Gastrocnemius medialis (tissue), 4 donors: Measurements from ENCODE around the gene MRPS22. TPM values are rescaled to one million over a fixed set of nuclear protein-coding genes. Genes with fewer than 3 reads are reported as not detected.

Source experiments
- ATAC-seq, 2 donors: fragments of 150-250 bp; one replicate each; pipeline ENCODE4 v1.9.1; 2016
- DNase-seq, 2 donors: peaks; one replicate each; pipeline ENCODE4 v3.0.0-alpha.2; 2019
- H3K27ac ChIP-seq, 4 donors: fragments of 200-600 bp; sonication (generic); 1 replicate in 1 of 4; 2 replicates in 3 of 4; pipeline ENCODE4 v1.5.1; 2016 to 2018; ENCODE audit warnings: mild to moderate bottlenecking in 2 of 4, moderate library complexity in 1 of 4
- H3K27me3 ChIP-seq, 3 donors: fragments of 200-600 bp; sonication (generic) in 2 of 3; 1 replicate in 1 of 3; 2 replicates in 2 of 3; pipeline versions ENCODE4 v1.5.1 to v1.6.0; 2016 to 2019; ENCODE audit warnings: mild to moderate bottlenecking in 1 of 3, moderate library complexity in 1 of 3
- H3K36me3 ChIP-seq, 2 donors: fragments of 200-600 bp; sonication (generic) in 1 of 2; one replicate each; pipeline ENCODE4 v1.5.1; 2017 to 2018
- H3K4me1 ChIP-seq, 2 donors: fragments of 200-600 bp; sonication (generic) in 1 of 2; one replicate each; pipeline ENCODE4 v1.5.1; 2016 to 2017; ENCODE audit warnings: mild to moderate bottlenecking in 2 of 2
- H3K4me3 ChIP-seq, 4 donors: fragments of 200-600 bp; sonication (generic) in 3 of 4; 1 replicate in 1 of 4; 2 replicates in 3 of 4; pipeline ENCODE4 v1.5.1; 2016 to 2019; ENCODE audit warnings: mild to moderate bottlenecking in 2 of 4
- H3K9me3 ChIP-seq, 3 donors: fragments of 200-600 bp; sonication (generic) in 2 of 3; 1 replicate in 1 of 3; 2 replicates in 2 of 3; pipeline ENCODE4 v1.5.1; 2016 to 2019
- CTCF ChIP-seq, 5 experiments: fragments of 450-650 bp in 3 of 5; fragments of 200-600 bp in 2 of 5; sonication (generic) in 2 of 5; IDR thresholded peaks in 4 of 5; conservative IDR thresholded peaks in 1 of 5; 1 replicate in 4 of 5; 2 replicates in 1 of 5; pipeline ENCODE4 v1.5.1; 2016 to 2019; ENCODE audit warnings: antibody characterized with exemption in 5 of 5, mild to moderate bottlenecking in 3 of 5, moderate library complexity in 3 of 5
- POLR2A ChIP-seq, 2 donors: fragments of 450-650 bp; IDR thresholded peaks; one replicate each; pipeline ENCODE4 v1.6.1; 2017; ENCODE audit warnings: antibody characterized with exemption in 2 of 2, mild to moderate bottlenecking in 2 of 2, moderate library complexity in 2 of 2
- in situ Hi-C, 4 donors: fragments of 200-750 bp; cut with MboI; loops; one replicate each; pipeline versions ENCODE4 v1.15.0 to v1.8.0; 2017; ENCODE audit warnings: low sequenced_read_pairs in 4 of 4
- intact Hi-C: fragments of 100-400 bp; cut with DNase I; formaldehyde crosslinking; loops from one replicate; pipeline ENCODE4 v1.15.1; 2023; ENCODE audit warnings: low total_unique reads
- total RNA-seq, 4 donors: library from RNA; depleted of rRNA; stranded (reverse); fragments of >200 nt; gene quantifications; one replicate each; pipeline versions ENCODE4 v1.1.0 to v1.2.3, GENCODE V29; 2016

The MRPS22 gene
- total RNA-seq, 4 donors from 2014 or later, result 96.4 to 140 (median 116) TPM

DNA sequence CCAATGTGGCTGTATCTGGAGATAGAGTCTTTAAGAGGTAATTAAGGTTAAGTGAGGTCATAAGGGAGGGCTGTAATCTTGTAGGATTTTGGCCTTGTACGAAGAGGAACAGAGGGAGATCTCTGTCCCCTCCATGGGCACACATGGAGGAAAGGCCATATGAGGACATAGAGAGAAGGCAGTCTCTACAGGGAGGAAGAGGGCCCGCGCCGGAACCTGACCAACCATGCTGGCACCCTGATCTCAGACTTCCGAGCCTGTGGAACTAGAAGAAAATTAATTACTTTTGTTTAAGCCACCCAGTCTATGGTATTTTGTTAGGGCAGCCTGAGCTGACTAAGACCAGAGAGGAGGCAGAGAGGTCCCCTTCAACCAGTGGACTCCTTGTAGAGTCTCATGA, 17.7 kb upstream of the MRPS22 start:
- Histone ChIP-seq H3K9me3 (no peaks in the 10 kb centered on the region), H3K27ac (no peak overlapping the region), H3K4me1 (no peaks in the 10 kb centered on the region), H3K27me3 (no peaks in the 10 kb centered on the region), H3K4me3 (no peak overlapping the region), H3K36me3 (no peaks in the 10 kb centered on the region)
- in situ Hi-C loops, result loop anchor here in 3 of 4 donors (10.0 to 25.0 kb wide), 2 partner anchors 221 to 389 kb away; partner anchors contain the start of genes FOXL2 (in 2 of the 3) and FOXL2NB (in 2 of the 3)
- intact Hi-C loops, result loop anchor here (5.0 to 10.0 kb wide), 3 partner anchors 374 to 731 kb away; partner anchors contain the start of gene CEP70
- DNase-seq (no peak), ATAC-seq (no peak)
- no peak for TF ChIP-seq CTCF (IDR thresholded peaks at IDR 0.05 in 4 of 5, conservative IDR thresholded peaks at IDR 0.05 in 1 of 5)
- TF ChIP-seq POLR2A (IDR thresholded peaks at IDR 0.05), result no peak

DNA sequence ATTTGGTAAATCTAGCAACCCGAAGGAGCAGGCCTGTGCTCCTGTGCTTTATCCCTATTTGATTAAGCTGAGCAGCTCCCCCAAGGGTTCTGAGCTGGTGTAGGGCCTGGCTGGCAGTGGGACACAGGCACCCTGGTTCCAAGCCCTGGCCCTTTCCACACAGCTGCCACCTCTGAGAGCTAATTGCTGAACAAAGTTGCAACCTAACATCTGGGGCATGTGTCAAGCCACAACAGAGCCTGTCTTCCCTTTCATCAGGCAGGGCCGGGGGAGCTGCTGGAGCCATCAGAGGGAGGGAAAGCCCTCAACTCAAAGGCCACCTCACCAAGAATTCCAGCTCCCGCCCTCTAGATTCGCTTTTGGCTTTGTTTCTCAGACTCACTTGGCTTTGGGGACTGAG, 17.1 kb upstream of the MRPS22 start:
- Histone ChIP-seq H3K9me3 (no peaks in the 10 kb centered on the region), H3K27me3 (no peaks in the 10 kb centered on the region), H3K4me1 (no peaks in the 10 kb centered on the region), H3K36me3 (no peaks in the 10 kb centered on the region), H3K4me3 (no peak overlapping the region), H3K27ac (no peak overlapping the region)
- DNase-seq (no peak), ATAC-seq (no peak)
- TF ChIP-seq POLR2A (IDR thresholded peaks at IDR 0.05) (no peak), CTCF (IDR thresholded peaks at IDR 0.05 in 4 of 5, conservative IDR thresholded peaks at IDR 0.05 in 1 of 5) (no peak)
- intact Hi-C loops (loop anchor here (5.0 to 10.0 kb wide), 3 partner anchors 374 to 732 kb away; partner anchors contain the start of gene CEP70), in situ Hi-C loops (loop anchor here in 3 of 4 donors (10.0 to 25.0 kb wide), 2 partner anchors 222 to 389 kb away; partner anchors contain the start of genes FOXL2 (in 2 of the 3) and FOXL2NB (in 2 of the 3))

DNA sequence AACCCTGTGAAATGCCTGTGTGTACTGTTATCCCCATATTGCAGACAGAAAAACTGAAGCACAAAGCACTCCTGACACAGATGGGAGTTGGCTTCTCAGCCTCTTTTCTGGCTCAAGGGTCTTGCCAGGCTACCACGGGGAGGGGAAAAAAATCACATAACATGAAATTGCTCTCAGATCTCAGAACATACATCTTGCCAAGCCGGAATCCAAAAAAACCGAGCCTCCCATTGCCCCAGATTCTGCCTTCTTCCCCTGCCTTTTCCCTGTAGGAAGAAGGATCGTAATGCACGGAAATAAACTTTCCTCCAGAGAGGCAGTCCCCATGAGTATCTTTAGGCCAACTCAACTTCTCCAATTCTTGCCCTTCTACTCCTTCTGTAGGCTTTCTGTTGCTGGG, 16.6 kb upstream of the MRPS22 start:
- ATAC-seq (no peak), DNase-seq (no peak)
- Histone ChIP-seq H3K4me3 (no peak overlapping the region), H3K27me3 (peaks cover 0 to 3% (median 0%) of the 10 kb centered on the region in 3 donors), H3K4me1 (no peaks in the 10 kb centered on the region), H3K27ac (no peak overlapping the region), H3K9me3 (no peaks in the 10 kb centered on the region), H3K36me3 (no peaks in the 10 kb centered on the region)
- intact Hi-C loops (loop anchor here (5.0 to 10.0 kb wide), 3 partner anchors 375 to 732 kb away; partner anchors contain the start of gene CEP70), in situ Hi-C loops (loop anchor here in 3 of 4 donors (10.0 to 25.0 kb wide), 2 partner anchors 222 to 390 kb away; partner anchors contain the start of genes FOXL2 (in 2 of the 3) and FOXL2NB (in 2 of the 3))
- TF ChIP-seq POLR2A (IDR thresholded peaks at IDR 0.05) (no peak), CTCF (IDR thresholded peaks at IDR 0.05 in 4 of 5, conservative IDR thresholded peaks at IDR 0.05 in 1 of 5) (no peak)

DNA sequence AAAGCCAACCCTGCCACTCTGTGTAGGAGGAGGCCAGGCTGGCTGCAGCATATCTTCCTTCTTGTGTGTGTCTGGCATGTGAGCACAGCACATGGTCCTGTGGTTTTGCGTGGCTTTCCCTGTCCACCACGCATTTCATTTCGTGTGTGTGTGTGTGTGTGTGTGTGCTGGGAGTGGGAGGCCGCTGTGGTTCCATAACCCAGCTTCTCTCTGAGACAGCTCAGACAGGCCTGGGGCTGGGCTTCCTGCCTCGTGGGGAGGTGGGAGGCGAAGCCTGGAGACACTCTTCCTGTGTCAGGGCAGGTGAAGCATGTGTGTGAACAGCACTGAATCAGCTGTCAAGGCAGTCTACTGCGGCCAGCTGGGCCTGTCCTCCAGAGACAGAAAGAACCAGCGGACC, 16.0 kb upstream of the MRPS22 start:
- Histone ChIP-seq H3K9me3 (no peaks in the 10 kb centered on the region), H3K4me3 (no peak overlapping the region), H3K4me1 (no peaks in the 10 kb centered on the region), H3K36me3 (no peaks in the 10 kb centered on the region), H3K27me3 (peaks cover 0 to 7% (median 0%) of the 10 kb centered on the region in 3 donors), H3K27ac (no peak overlapping the region)
- intact Hi-C loops, result loop anchor here (5.0 to 10.0 kb wide), 3 partner anchors 376 to 733 kb away; partner anchors contain the start of gene CEP70
- DNase-seq (no peak), ATAC-seq (no peak)
- in situ Hi-C loops, result loop anchor here in 3 of 4 donors (10.0 to 25.0 kb wide), 2 partner anchors 223 to 391 kb away; partner anchors contain the start of genes FOXL2 (in 2 of the 3) and FOXL2NB (in 2 of the 3)
- TF ChIP-seq CTCF (IDR thresholded peaks at IDR 0.05 in 4 of 5, conservative IDR thresholded peaks at IDR 0.05 in 1 of 5) (no peak), POLR2A (IDR thresholded peaks at IDR 0.05) (no peak)
